Retinal pigment epithelial cell (primary cell): ENCODE data around the gene BAG5.
A peak's percentile ranks its signal among the peaks of the same experiment; 100 is the strongest.
"Not testable (repeated sequence)": the region's sequence is repeated elsewhere in the genome, so short reads cannot be mapped to it uniquely, and the experiment has no call there.

Source experiments
- DNase-seq: peaks from one replicate; pipeline ENCODE4 v3.0.0-alpha.2; 2010; ENCODE audit warnings: low read depth
- H3K4me3 ChIP-seq: 2 replicates; pipeline ENCODE4 v1.5.1; 2011; ENCODE audit warnings: mild to moderate bottlenecking, low read length, control low read depth, moderate library complexity
- TF ChIP-seq, protein P1 (sequence below): conservative IDR thresholded peaks from 2 replicates; pipeline ENCODE4 v1.5.1; 2011; ENCODE audit warnings: low read depth, low read length, control low read depth, inconsistent platforms

The BAG5 gene

DNA sequence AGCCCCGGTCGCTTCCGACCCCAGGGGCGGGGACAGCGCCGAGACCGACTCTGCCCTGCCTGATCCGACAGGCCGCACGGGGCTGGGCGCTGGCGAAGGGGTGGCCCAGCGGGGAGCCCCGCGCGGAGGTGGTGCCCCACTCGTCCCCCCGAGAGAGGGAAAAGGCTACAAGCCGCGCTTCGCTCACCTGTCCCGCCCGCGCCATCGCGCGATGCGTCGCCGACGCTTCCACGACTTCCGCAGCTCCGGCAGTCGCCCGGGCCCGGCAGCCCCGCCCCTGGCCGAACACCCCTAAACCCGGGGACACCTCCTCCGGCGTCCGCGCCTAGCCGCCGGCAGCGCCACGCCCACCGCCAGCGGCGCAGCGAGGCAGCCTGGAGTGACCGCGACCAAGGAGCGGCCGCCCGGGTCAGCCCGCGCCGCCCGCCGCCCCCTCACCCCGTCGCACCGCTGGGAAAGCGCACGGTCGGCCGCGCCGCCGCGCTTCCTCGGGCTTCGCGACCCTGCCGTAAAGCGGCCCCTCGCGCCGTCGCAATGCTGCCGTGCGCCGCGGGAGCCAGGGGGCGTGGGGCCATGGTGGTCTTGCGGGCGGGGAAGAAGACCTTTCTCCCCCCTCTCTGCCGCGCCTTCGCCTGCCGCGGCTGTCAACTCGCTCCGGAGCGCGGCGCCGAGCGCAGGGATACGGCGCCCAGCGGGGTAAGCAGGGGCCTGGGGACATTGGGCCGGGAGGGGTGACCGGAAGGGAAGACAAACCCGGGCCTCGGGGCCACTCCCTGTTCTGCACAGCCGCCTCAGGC is at the start of gene BAG5, which contains the start of gene COA8:
BAG5 (minus strand) TSS at position 229 of the 797 bp plus-strand sequence. CDS start 1,493 bp downstream, outside the sequence.
COA8 (plus strand) TSS at position 532 of the 797 bp plus-strand sequence; CDS start at position 574, 42 bp downstream.
- DNase-seq, result no peak
- peak within 1 kb of the TSS; percentile 89 for H3K4me3 ChIP-seq
- TF ChIP-seq, protein P1, sequence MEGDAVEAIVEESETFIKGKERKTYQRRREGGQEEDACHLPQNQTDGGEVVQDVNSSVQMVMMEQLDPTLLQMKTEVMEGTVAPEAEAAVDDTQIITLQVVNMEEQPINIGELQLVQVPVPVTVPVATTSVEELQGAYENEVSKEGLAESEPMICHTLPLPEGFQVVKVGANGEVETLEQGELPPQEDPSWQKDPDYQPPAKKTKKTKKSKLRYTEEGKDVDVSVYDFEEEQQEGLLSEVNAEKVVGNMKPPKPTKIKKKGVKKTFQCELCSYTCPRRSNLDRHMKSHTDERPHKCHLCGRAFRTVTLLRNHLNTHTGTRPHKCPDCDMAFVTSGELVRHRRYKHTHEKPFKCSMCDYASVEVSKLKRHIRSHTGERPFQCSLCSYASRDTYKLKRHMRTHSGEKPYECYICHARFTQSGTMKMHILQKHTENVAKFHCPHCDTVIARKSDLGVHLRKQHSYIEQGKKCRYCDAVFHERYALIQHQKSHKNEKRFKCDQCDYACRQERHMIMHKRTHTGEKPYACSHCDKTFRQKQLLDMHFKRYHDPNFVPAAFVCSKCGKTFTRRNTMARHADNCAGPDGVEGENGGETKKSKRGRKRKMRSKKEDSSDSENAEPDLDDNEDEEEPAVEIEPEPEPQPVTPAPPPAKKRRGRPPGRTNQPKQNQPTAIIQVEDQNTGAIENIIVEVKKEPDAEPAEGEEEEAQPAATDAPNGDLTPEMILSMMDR, result no peak

DNA sequence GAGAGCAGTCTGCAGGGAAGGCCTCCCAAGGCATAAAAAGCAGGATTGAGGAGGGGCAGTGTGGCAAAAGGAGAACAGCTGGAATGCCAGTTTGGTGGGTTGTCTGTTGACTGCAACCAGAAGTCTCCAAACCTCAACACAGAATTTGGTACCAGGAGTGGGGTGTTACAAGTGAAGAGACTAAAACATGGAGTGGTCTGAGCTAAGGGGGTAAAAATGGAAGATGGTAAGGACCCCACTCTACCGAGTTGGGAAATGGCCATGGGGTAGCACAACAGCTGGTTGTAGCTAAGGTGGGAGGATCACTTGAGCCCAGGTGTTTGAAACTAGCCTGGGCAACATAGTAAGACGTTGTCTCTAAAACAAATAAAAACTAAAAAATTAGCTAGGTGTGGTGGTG is 48.8 kb upstream of the BAG5 start:
- no peak overlapping the region for H3K4me3 ChIP-seq
- TF ChIP-seq, protein P1, result no peak
- no peak for DNase-seq

DNA sequence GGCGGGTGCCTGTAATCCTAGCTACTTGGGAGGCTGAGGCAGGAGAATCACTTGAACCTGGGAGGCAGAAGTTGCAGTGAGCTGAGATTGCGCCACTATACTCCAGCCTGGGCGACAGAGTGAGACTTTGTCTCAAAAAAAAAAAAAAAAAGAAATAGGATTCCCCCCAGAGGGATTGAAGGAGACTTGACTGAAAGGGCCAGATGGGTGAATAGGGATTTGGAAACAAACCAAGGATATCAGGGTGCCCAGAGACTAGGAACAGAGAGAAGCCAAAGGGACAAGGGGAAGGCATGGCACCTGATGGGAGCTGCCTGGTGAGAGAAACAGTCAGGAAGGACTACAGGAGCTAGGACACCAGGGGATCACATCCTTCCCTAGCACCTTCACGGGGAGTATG is 46.6 kb upstream of the BAG5 start:
- not testable (repeated sequence) for H3K4me3 ChIP-seq, DNase-seq

DNA sequence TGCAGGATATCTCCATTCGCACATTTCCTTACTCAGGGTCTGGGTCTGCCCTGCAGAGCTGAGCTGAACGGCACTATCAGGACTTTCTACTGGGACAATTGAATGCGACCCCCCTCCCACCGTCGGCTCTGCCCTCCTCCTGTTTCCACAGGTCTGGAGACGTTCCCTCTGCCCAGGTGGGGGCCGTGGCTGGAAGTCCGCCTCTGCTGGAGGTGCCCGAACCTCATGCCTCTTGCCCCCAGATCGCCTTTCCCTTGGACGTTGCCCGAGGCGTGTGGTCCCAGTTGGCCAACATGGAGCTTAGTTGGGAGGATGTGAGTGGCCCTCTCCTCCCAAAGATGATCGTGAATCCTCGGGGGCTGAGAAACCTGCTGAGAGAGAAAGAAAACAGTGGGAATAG is 45.4 kb upstream of the BAG5 start:
- DNase-seq, result no peak
- TF ChIP-seq, protein P1, result no peak
- no peak overlapping the region for H3K4me3 ChIP-seq

GRCh38 chr14:103606963-103607668 is 44.7 kb upstream of the BAG5 start:
- TF ChIP-seq, protein P1, result no peak
- no peak overlapping the region for H3K4me3 ChIP-seq
- no peak for DNase-seq

DNA sequence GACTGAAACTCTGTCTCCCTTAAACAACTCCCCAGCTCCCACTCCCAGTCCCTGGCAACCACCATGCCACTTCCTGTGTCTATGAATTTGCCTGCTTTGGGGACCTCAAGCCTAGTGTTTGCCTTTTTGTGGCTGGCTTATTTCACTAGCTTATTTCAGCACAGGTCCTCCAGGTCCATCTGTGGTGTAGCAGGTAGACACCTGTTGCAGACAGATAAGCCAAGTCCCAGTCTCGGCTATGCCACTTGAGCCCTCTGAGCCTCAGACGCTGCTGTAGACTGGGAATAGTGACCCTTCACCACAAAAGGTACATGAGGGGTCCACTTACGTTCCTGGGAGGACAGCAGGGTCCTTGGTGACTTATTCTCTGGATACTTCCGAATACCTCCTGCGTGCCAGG is 42.2 kb upstream of the BAG5 start:
- H3K4me3 ChIP-seq, result no peak overlapping the region
- TF ChIP-seq, protein P1, result no peak

DNA sequence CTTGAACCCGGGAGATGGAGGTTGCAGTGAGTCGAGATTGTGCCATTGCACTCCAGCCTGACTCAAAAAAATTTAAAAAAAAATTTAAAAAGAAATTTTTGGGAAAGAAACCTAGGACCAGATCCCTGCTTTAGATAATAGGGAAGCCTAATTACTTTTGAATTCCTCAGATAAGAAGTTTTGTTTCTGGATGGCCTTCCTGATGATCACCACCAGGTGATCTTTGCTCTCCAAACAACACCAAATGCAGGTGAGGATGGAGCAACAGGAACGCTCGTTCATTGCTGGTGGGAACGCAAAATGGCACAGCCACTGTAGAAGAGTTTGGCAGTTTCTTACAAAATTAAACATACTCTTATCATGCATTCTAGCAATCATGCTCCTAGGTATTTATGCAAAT is 38.0 kb upstream of the BAG5 start:
- TF ChIP-seq, protein P1, result no peak
- H3K4me3 ChIP-seq, result no peak overlapping the region
- DNase-seq, result no peak

More for the DNA sequence above, 42.2 kb upstream of the BAG5 start:
- no peak for DNase-seq
